Caco-2 (cell line): ENCODE measurements around the gene TBCK. TPM values are rescaled to one million over a fixed set of nuclear protein-coding genes. Genes with fewer than 3 reads are reported as not detected.
A peak's percentile ranks its signal among the peaks of the same experiment; 100 is the strongest.
"Not testable (repeated sequence)": the region's sequence is repeated elsewhere in the genome, so short reads cannot be mapped to it uniquely, and the experiment has no call there.

Source experiments
- BruUV-seq: library from RNA; stranded (reverse); fragments of 400-500 nt; replicated peaks from 2 replicates; lab custom pipeline; 2021; lab: Mats Ljungman, UMichigan
- CTCF ChIA-PET: fragments of 300-600 bp; sonication (Branson Sonifier 250); formaldehyde crosslinking; loops from one replicate; lab custom pipeline; 2022; ENCODE audit warnings: antibody characterized with exemption; lab: Charles Lee
- POLR2A ChIA-PET: fragments of 300-600 bp; sonication (Branson Sonifier 250); formaldehyde crosslinking; loops from one replicate; lab custom pipeline; 2022; ENCODE audit warnings: antibody characterized with exemption; lab: Charles Lee
- DNase-seq, 2 experiments: peaks; one replicate each; pipeline versions ENCODE4 v3.0.0 to v3.0.0-alpha.2; 2020 to 2022
- H3K27me3 ChIP-seq: replicated peaks from 2 replicates; pipeline ENCODE4 v1.6.0; 2011; ENCODE audit warnings: low read length; ENCODE audit not compliant: control insufficient read depth, insufficient read depth
- H3K36me3 ChIP-seq: 2 replicates; pipeline ENCODE4 v1.5.1; 2011; ENCODE audit warnings: low read length; ENCODE audit not compliant: control insufficient read depth, insufficient read depth
- H3K4me1 ChIP-seq: fragments of 250-450 bp; sonication (Bioruptor Pico); 2 replicates; pipeline ENCODE4 v1.5.1; 2020; ENCODE audit warnings: mild to moderate bottlenecking
- H3K4me3 ChIP-seq: 2 replicates; pipeline ENCODE4 v1.5.1; 2011; ENCODE audit warnings: low read depth, mild to moderate bottlenecking, control low read depth, low read length
- H3K9me3 ChIP-seq: fragments of 250-450 bp; sonication (Bioruptor Pico); 2 replicates; pipeline ENCODE4 v1.5.1; 2020; ENCODE audit warnings: mild to moderate bottlenecking, moderate library complexity
- H3K27ac Mint-ChIP-seq: one replicate; pipeline ENCODE4 v1.8.0; 2022; ENCODE audit warnings: mixed read lengths; ENCODE audit not compliant: unreplicated experiment
- H3K27me3 Mint-ChIP-seq: one replicate; pipeline ENCODE4 v1.8.0; 2022; ENCODE audit warnings: mixed read lengths; ENCODE audit not compliant: insufficient read depth, unreplicated experiment
- H3K36me3 Mint-ChIP-seq: one replicate; pipeline ENCODE4 v1.8.0; 2022; ENCODE audit warnings: mild to moderate bottlenecking, mixed read lengths; ENCODE audit not compliant: insufficient read depth, unreplicated experiment
- H3K4me1 Mint-ChIP-seq: one replicate; pipeline ENCODE4 v1.8.0; 2022; ENCODE audit warnings: low read depth, mixed read lengths; ENCODE audit not compliant: unreplicated experiment
- H3K4me3 Mint-ChIP-seq: one replicate; pipeline ENCODE4 v1.8.0; 2022; ENCODE audit warnings: mild to moderate bottlenecking, moderate library complexity, mixed read lengths; ENCODE audit not compliant: unreplicated experiment
- H3K9me3 Mint-ChIP-seq: one replicate; pipeline ENCODE4 v1.8.0; 2022; ENCODE audit warnings: mixed read lengths; ENCODE audit not compliant: unreplicated experiment
- CTCF ChIP-seq, 2 experiments: fragments of 200-600 bp in 1 of 2; IDR thresholded peaks; 1 replicate in 1 of 2; 2 replicates in 1 of 2; pipeline versions ENCODE4 v1.5.1 to v1.8.0; 2011 to 2022; ENCODE audit warnings: antibody characterized with exemption in 1 of 2, control low read depth in 1 of 2, inconsistent platforms in 1 of 2, low read depth in 1 of 2, low read length in 1 of 2, mild to moderate bottlenecking in 1 of 2, moderate library complexity in 1 of 2; ENCODE audit not compliant: insufficient read depth in 1 of 2, severe bottlenecking in 1 of 2, unreplicated experiment in 1 of 2
- intact Hi-C: fragments of 100-400 bp; cut with micrococcal nuclease; formaldehyde crosslinking; loops from one replicate; pipeline ENCODE4 v1.10.0; 2022; ENCODE audit not compliant: unreplicated experiment
- total RNA-seq: library from RNA; stranded (reverse); gene quantifications from 2 replicates; pipeline ENCODE4 v1.2.3, GENCODE V29; 2022

The TBCK gene
- total RNA-seq, 1 experiment from 2014 or later, result 51.1 TPM

GRCh38 chr4:106329041-106329618 is 13.1 kb upstream of the TBCK start:
- Mint-ChIP-seq H3K27me3 (no peaks in the 10 kb centered on the region), H3K4me1 (peaks cover 6% of the 10 kb centered on the region), H3K4me3 (no peak overlapping the region), H3K27ac (no peak overlapping the region), H3K36me3 (peaks cover 94% of the 10 kb centered on the region), H3K9me3 (no peaks in the 10 kb centered on the region)
- intact Hi-C loops, result loop anchor here (1.0 to 2.0 kb wide), 2 partner anchors 62 to 480 kb away; no protein-coding TSS in a partner anchor
- Histone ChIP-seq H3K27me3 (no peaks in the 10 kb centered on the region), H3K9me3 (no peaks in the 10 kb centered on the region), H3K4me1 (peaks cover 5% of the 10 kb centered on the region), H3K36me3 (peaks cover 2% of the 10 kb centered on the region; the same call in 1 of the 2 replicates), H3K4me3 (no peak overlapping the region)
- peak in 1 of 2 experiments; percentile 50 for DNase-seq
- CTCF ChIA-PET, result interaction anchor here (0.7 to 1.3 kb wide), 3 partner anchors 13 to 452 kb away, joined by 3 to 6 read pairs (median 4); partner anchors contain the start of gene TBCK
- TF ChIP-seq CTCF (IDR thresholded peaks at IDR 0.05; ENCODE audit: insufficient read depth in 1 of 2, low read depth in 1 of 2, low read length in 1 of 2, severe bottlenecking in 1 of 2, unreplicated experiment in 1 of 2), result peak; percentile 44 to 71
- POLR2A ChIA-PET, result interaction anchor here (1.0 kb wide), 1 partner anchor 14 kb away, joined by 4 read pairs; the partner anchor contains the start of gene TBCK
- no TSS peak for BruUV-seq

- ChIA-PET POLR2A (no interaction called here), CTCF (no interaction called here)
- no peak overlapping the region for H3K4me3 ChIP-seq
These were observed 9.8 kb upstream of the TBCK start for GRCh38 chr4:106325800-106326199.

GRCh38 chr4:106323119-106323518 is 7.1 kb upstream of the TBCK start:
- no peak overlapping the region for H3K4me3 ChIP-seq
- no peak for DNase-seq
- no peak overlapping the region for H3K4me3 Mint-ChIP-seq
- no peaks in the 10 kb centered on the region for H3K9me3 Mint-ChIP-seq
- no peaks in the 10 kb centered on the region for H3K27me3 Mint-ChIP-seq
- intact Hi-C loops, result loop anchor here (2.0 kb wide), 1 partner anchor 16 kb away; no protein-coding TSS in a partner anchor
- H3K36me3 ChIP-seq, result no peaks in the 10 kb centered on the region
- no peak for TF ChIP-seq CTCF (IDR thresholded peaks at IDR 0.05; ENCODE audit: insufficient read depth in 1 of 2, low read depth in 1 of 2, low read length in 1 of 2, severe bottlenecking in 1 of 2, unreplicated experiment in 1 of 2)
- CTCF ChIA-PET, result no interaction called here
- BruUV-seq, result no TSS peak
- H3K27ac Mint-ChIP-seq, result no peak overlapping the region
- H3K36me3 Mint-ChIP-seq, result peaks cover 63% of the 10 kb centered on the region
- no peaks in the 10 kb centered on the region for H3K9me3 ChIP-seq
- peaks cover 39% of the 10 kb centered on the region for H3K4me1 ChIP-seq
- H3K4me1 Mint-ChIP-seq, result peaks cover 11% of the 10 kb centered on the region
- POLR2A ChIA-PET, result interaction anchor here (0.7 kb wide), 1 partner anchor 59 kb away, joined by 4 read pairs; no protein-coding TSS in a partner anchor
- no peaks in the 10 kb centered on the region for H3K27me3 ChIP-seq

More at GRCh38 chr4:106325800-106326199, 9.8 kb upstream of the TBCK start:
- H3K9me3 ChIP-seq, result no peaks in the 10 kb centered on the region
- Mint-ChIP-seq H3K27me3 (no peaks in the 10 kb centered on the region), H3K4me3 (no peak overlapping the region), H3K27ac (no peak overlapping the region), H3K4me1 (peaks cover 11% of the 10 kb centered on the region), H3K36me3 (peaks cover 81% of the 10 kb centered on the region), H3K9me3 (no peaks in the 10 kb centered on the region)
- intact Hi-C loops, result no loop called here
- BruUV-seq, result no TSS peak
- H3K4me1 ChIP-seq, result peaks cover 31% of the 10 kb centered on the region
- H3K27me3 ChIP-seq, result no peaks in the 10 kb centered on the region
- DNase-seq, result no peak
- no peaks in the 10 kb centered on the region for H3K36me3 ChIP-seq
- TF ChIP-seq CTCF (IDR thresholded peaks at IDR 0.05; ENCODE audit: insufficient read depth in 1 of 2, low read depth in 1 of 2, low read length in 1 of 2, severe bottlenecking in 1 of 2, unreplicated experiment in 1 of 2), result no peak

- H3K27ac Mint-ChIP-seq, BruUV-seq, H3K27me3 Mint-ChIP-seq, CTCF ChIA-PET, H3K27me3 ChIP-seq, H3K36me3 ChIP-seq, H3K4me1 Mint-ChIP-seq, POLR2A ChIA-PET, H3K9me3 Mint-ChIP-seq, H3K9me3 ChIP-seq, H3K4me3 ChIP-seq: not testable (repeated sequence)
- intact Hi-C loops, result loop anchor here (2.0 kb wide), 1 partner anchor 15 kb away; no protein-coding TSS in a partner anchor
- Mint-ChIP-seq H3K36me3 (peaks cover 50% of the 10 kb centered on the region), H3K4me3 (peak overlapping the region; percentile 61)
- DNase-seq, result peak; percentile 46 to 77
- H3K4me1 ChIP-seq, result peaks cover 39% of the 10 kb centered on the region
These were observed 5.8 kb upstream of the TBCK start for GRCh38 chr4:106321814-106322213.

- H3K9me3 ChIP-seq, H3K27me3 ChIP-seq, H3K9me3 Mint-ChIP-seq, DNase-seq, H3K4me3 Mint-ChIP-seq, H3K4me1 Mint-ChIP-seq, POLR2A ChIA-PET, H3K27ac Mint-ChIP-seq, H3K4me3 ChIP-seq, CTCF ChIA-PET, intact Hi-C loops, H3K27me3 Mint-ChIP-seq, BruUV-seq, H3K36me3 ChIP-seq: not testable (repeated sequence)
- H3K36me3 Mint-ChIP-seq, result peaks cover 43% of the 10 kb centered on the region
- H3K4me1 ChIP-seq, result peaks cover 39% of the 10 kb centered on the region
These were observed 5.2 kb upstream of the TBCK start for GRCh38 chr4:106321168-106321567.
